Ovary (tissue), 9 donors: ENCODE measurements around the gene FTO. TPM values are rescaled to one million over a fixed set of nuclear protein-coding genes. Genes with fewer than 3 reads are reported as not detected.

ENCODE experiments used
- DNase-seq, 5 donors: peaks; one replicate each; pipeline ENCODE4 v3.0.0-alpha.2; 2019 to 2020
- H3K27ac ChIP-seq, 2 donors: fragments of 200-600 bp; one replicate each; pipeline versions ENCODE4 v1.5.1 to v1.8.0; 2019 to 2022
- H3K27me3 ChIP-seq: fragments of 200-600 bp; one replicate; pipeline ENCODE4 v1.8.0; 2022
- H3K36me3 ChIP-seq: fragments of 200-600 bp; sonication (generic); one replicate; pipeline ENCODE4 v1.5.1; 2019
- H3K4me1 ChIP-seq: one replicate; pipeline ENCODE4 v1.8.1; 2013; ENCODE audit warnings: mild to moderate bottlenecking, moderate library complexity; ENCODE audit not compliant: insufficient read depth
- H3K4me3 ChIP-seq: fragments of 200-600 bp; sonication (generic); one replicate; pipeline ENCODE4 v1.5.1; 2017
- H3K9me3 ChIP-seq, 2 donors: fragments of 200-600 bp in 1 of 2; sonication (generic) in 1 of 2; one replicate each; pipeline versions ENCODE4 v1.5.1 to v1.8.1; 2013 to 2019; ENCODE audit warnings: mild to moderate bottlenecking in 1 of 2, moderate library complexity in 1 of 2
- CTCF ChIP-seq, 3 donors: fragments of 450-650 bp in 2 of 3; fragments of 200-600 bp in 1 of 3; IDR thresholded peaks; one replicate each; pipeline versions ENCODE4 v1.5.1 to v1.8.0; 2016 to 2022; ENCODE audit warnings: antibody characterized with exemption in 3 of 3, mild to moderate bottlenecking in 1 of 3
- EP300 ChIP-seq: sonication (generic); formaldehyde crosslinking; IDR thresholded peaks from one replicate; pipeline ENCODE4 v1.6.1; 2017; ENCODE audit warnings: antibody characterized with exemption
- POLR2A ChIP-seq: fragments of 450-650 bp; IDR thresholded peaks from one replicate; pipeline ENCODE4 v1.6.1; 2017; ENCODE audit warnings: antibody characterized with exemption, mild to moderate bottlenecking, moderate library complexity
- WGBS, 3 donors: extraction: QIAGEN DNeasy Blood & Tissue Kit in 1 of 3; methylation state at CpG; one replicate each; pipeline versions ENCODE4 v1.1.5 to v1.1.7; 2013 to 2017; 5-methylcytosine and 5-hydroxymethylcytosine counted together
- intact Hi-C, 4 donors: fragments of 100-400 bp; cut with DNase I; formaldehyde crosslinking; loops; one replicate each; pipeline versions ENCODE4 v1.11.0 to v1.15.1; 2022 to 2023
- polyA plus RNA-seq, 2 donors: library from polyadenylated mRNA; stranded (reverse); fragments of 200-250 nt in 1 of 2; fragments of 350-450 nt in 1 of 2; fragmentation: Illumina TruSeq in 1 of 2; extraction: RNeasy Lipid Tissue Mini Kit (QIAGEN cat#74804) in 1 of 2; gene quantifications; one replicate each; pipeline ENCODE4 v1.2.3, GENCODE V29; 2013 to 2014
- total RNA-seq, 7 donors: library from RNA; depleted of rRNA in 2 of 7; stranded (reverse); fragments of >200 nt in 2 of 7; fragmentation: NEBNext Ultra II Directional in 3 of 7; extraction: Animal tissue kit (Norgen Biotek cat#: 25700) in 3 of 7; gene quantifications; one replicate each; pipeline versions ENCODE4 v1.1.0 to v1.2.4, GENCODE V29; 2016 to 2023
- donor health status: DM: no; HTN: no; CAD: no; lungs with moderate emphysema.
- donor health status: DM: no; HTN: no; CAD: no.
- donor health status: Bipolar disorder and iron deficiency.
- donor health status: DM: yes; HTN: yes; CAD: no.
- donor health status: DM: no; HTN: no; CAD: no.
- donor health status: DM: yes; HTN: yes; CAD: no.

The FTO gene
- total and polyA plus RNA-seq, 9 donors, result 43.6 to 128 (median 91.4) TPM

GRCh38 chr16:53912155-53912554 lies 208.2 kb downstream of the FTO start:
- no peaks in the 10 kb centered on the region for H3K36me3 ChIP-seq
- WGBS, 3 donors, result 94 to 95% (median 95%) methylated on average over 2 of the region's 2 CpGs
- no peak for DNase-seq
- TF ChIP-seq CTCF (IDR thresholded peaks at IDR 0.05) (no peak), EP300 (no peak), POLR2A (no peak)
- H3K27me3 ChIP-seq, result no peaks in the 10 kb centered on the region
- H3K9me3 ChIP-seq, result no peaks in the 10 kb centered on the region
- intact Hi-C loops, result no loop called here
- H3K27ac ChIP-seq, result no peak overlapping the region
- no peak overlapping the region for H3K4me3 ChIP-seq
- H3K4me1 ChIP-seq, result peaks cover 10% of the 10 kb centered on the region

- no peaks in the 10 kb centered on the region for H3K27me3 ChIP-seq
- H3K4me1 ChIP-seq, result peaks cover 10% of the 10 kb centered on the region
- no peak overlapping the region for H3K27ac ChIP-seq
- DNase-seq, result peak in 3 of 5 donors; percentile 34 to 76 (median 54)
- H3K36me3 ChIP-seq, result no peaks in the 10 kb centered on the region
- 66 to 69% (median 67%) methylated on average over 7 of the region's 7 CpGs for WGBS, 3 donors
- intact Hi-C loops, result no loop called here
- no peaks in the 10 kb centered on the region for H3K9me3 ChIP-seq
- no peak overlapping the region for H3K4me3 ChIP-seq
- no peak for TF ChIP-seq EP300
- no peak for TF ChIP-seq POLR2A
These were observed 209.3 kb downstream of the FTO start for GRCh38 chr16:53913099-53913870.

GRCh38 chr16:53913920-53914319 lies 210.0 kb downstream of the FTO start:
- H3K27ac ChIP-seq, result no peak overlapping the region
- H3K36me3 ChIP-seq, result no peaks in the 10 kb centered on the region
- H3K4me1 ChIP-seq, result peaks cover 10% of the 10 kb centered on the region
- no peaks in the 10 kb centered on the region for H3K9me3 ChIP-seq
- intact Hi-C loops, result no loop called here
- no peak overlapping the region for H3K4me3 ChIP-seq
- WGBS, 3 donors, result 50 to 55% (median 55%) methylated on average over 9 of the region's 9 CpGs
- TF ChIP-seq CTCF (IDR thresholded peaks at IDR 0.05) (no peak), EP300 (no peak)
- DNase-seq, result peak in 1 of 5 donors; percentile 16
- no peaks in the 10 kb centered on the region for H3K27me3 ChIP-seq

GRCh38 chr16:53914736-53915135 lies 210.8 kb downstream of the FTO start:
- Histone ChIP-seq H3K36me3 (no peaks in the 10 kb centered on the region), H3K27me3 (no peaks in the 10 kb centered on the region), H3K9me3 (no peaks in the 10 kb centered on the region), H3K4me3 (no peak overlapping the region), H3K27ac (no peak overlapping the region), H3K4me1 (peaks cover 10% of the 10 kb centered on the region)
- TF ChIP-seq CTCF (IDR thresholded peaks at IDR 0.05) (no peak), POLR2A (no peak), EP300 (no peak)
- intact Hi-C loops, result no loop called here
- 48 to 73% (median 66%) methylated on average over 3 of the region's 3 CpGs for WGBS, 3 donors
- DNase-seq, result no peak

GRCh38 chr16:53915452-53916160 lies 211.7 kb downstream of the FTO start:
- H3K4me1 ChIP-seq, result peaks cover 10% of the 10 kb centered on the region
- no peak overlapping the region for H3K4me3 ChIP-seq
- no peak for DNase-seq
- TF ChIP-seq CTCF (IDR thresholded peaks at IDR 0.05) (no peak), EP300 (no peak), POLR2A (no peak)
- no peak overlapping the region for H3K27ac ChIP-seq
- no peaks in the 10 kb centered on the region for H3K27me3 ChIP-seq
- H3K36me3 ChIP-seq, result no peaks in the 10 kb centered on the region
- H3K9me3 ChIP-seq, result no peaks in the 10 kb centered on the region
- WGBS, 3 donors, result 76 to 84% (median 82%) methylated on average over 5 of the region's 5 CpGs
- intact Hi-C loops, result no loop called here
